ENCODE results near the gene ZNF213. TPM values are rescaled to one million over a fixed set of nuclear protein-coding genes. Genes with fewer than 3 reads are reported as not detected.
A peak's percentile ranks its signal among the peaks of the same experiment; 100 is the strongest.

Gene ZNF213
- total RNA-seq, result 1 to 10 TPM; 4.2 to 5.7 TPM
- polyA plus RNA-seq (ENCODE audit: insufficient read length in 2 of 2), result 10 to 100 TPM; 28.9 to 30.2 TPM
- long read RNA-seq, donor 1, full-length matches to known transcripts, result 4 of 21 reads
- long read RNA-seq, donor 1, partial matches to known transcripts, result 11 of 21 reads
- long read RNA-seq, donor 1, other reads (novel, unspliced or antisense), result 6 of 21 reads
- long read RNA-seq, donor 2, partial matches to known transcripts, result 0 of 1 reads
- long read RNA-seq, donor 2, other reads (novel, unspliced or antisense), result 0 of 1 reads
- long read RNA-seq, donor 3, partial matches to known transcripts, result 0 of 2 reads
- long read RNA-seq, donor 3, other reads (novel, unspliced or antisense), result 0 of 2 reads
- long read RNA-seq, donor 4, partial matches to known transcripts, result 0 of 1 reads
- long read RNA-seq, donor 4, other reads (novel, unspliced or antisense), result 0 of 1 reads

GRCh38 chr16:3134338-3135125, at the start of gene ZNF213:
ZNF213 (plus strand) TSS chr16:3135029; CDS start chr16:3137281, 2,252 bp downstream.
- Histone ChIP-seq H3K27me3 (ENCODE audit: control insufficient read depth, insufficient read depth, low read length) (no peaks in the 10 kb centered on the region), H3K9me3 (ENCODE audit: control insufficient read depth, insufficient read depth, low read length) (no peaks in the 10 kb centered on the region), H3K36me3 (ENCODE audit: control insufficient read depth, insufficient read depth, low read length) (peaks cover 52% of the 10 kb centered on the region), H3K27ac (ENCODE audit: low read depth, low read length) (peak within 1 kb of the TSS; percentile 99), H3K4me1 (ENCODE audit: control insufficient read depth, insufficient read depth, low read length) (peaks cover 18% of the 10 kb centered on the region), H3K4me3 (ENCODE audit: low read depth, low read length) (peak within 1 kb of the TSS; percentile 99)
- WGBS (ENCODE audit: insufficient coverage), result 0% methylated on average over 58 of the region's 63 CpGs
- peak; percentile 95 to 100 (median 97) for DNase-seq (ENCODE audit: low read depth in 4 of 6, low spot score in 6 of 6)

- no peak overlapping the region for H3K4me3 ChIP-seq (ENCODE audit: low read depth, low read length)
- no peaks in the 10 kb centered on the region for H3K9me3 ChIP-seq (ENCODE audit: control insufficient read depth, insufficient read depth, low read length)
- H3K27me3 ChIP-seq (ENCODE audit: control insufficient read depth, insufficient read depth, low read length), result no peaks in the 10 kb centered on the region
- no peaks in the 10 kb centered on the region for H3K36me3 ChIP-seq (ENCODE audit: control insufficient read depth, insufficient read depth, low read length)
- peaks cover 21% of the 10 kb centered on the region for H3K4me1 ChIP-seq (ENCODE audit: control insufficient read depth, insufficient read depth, low read length)
- no peak overlapping the region for H3K27ac ChIP-seq (ENCODE audit: low read depth, low read length)
- WGBS (ENCODE audit: insufficient coverage), result 95% methylated on average over 10 of the region's 17 CpGs
- no peak for DNase-seq (ENCODE audit: low read depth in 4 of 6, low spot score in 6 of 6)
Measured at GRCh38 chr16:3085868-3086595, 48.8 kb upstream of the ZNF213 start.

GRCh38 chr16:3086596-3087242, 48.1 kb upstream of the ZNF213 start:
- Histone ChIP-seq H3K9me3 (ENCODE audit: control insufficient read depth, insufficient read depth, low read length) (no peaks in the 10 kb centered on the region), H3K27me3 (ENCODE audit: control insufficient read depth, insufficient read depth, low read length) (no peaks in the 10 kb centered on the region), H3K4me1 (ENCODE audit: control insufficient read depth, insufficient read depth, low read length) (peaks cover 21% of the 10 kb centered on the region), H3K36me3 (ENCODE audit: control insufficient read depth, insufficient read depth, low read length) (no peaks in the 10 kb centered on the region), H3K27ac (ENCODE audit: low read depth, low read length) (peak overlapping the region; percentile 67), H3K4me3 (ENCODE audit: low read depth, low read length) (no peak overlapping the region)
- DNase-seq (ENCODE audit: low read depth in 4 of 6, low spot score in 6 of 6), result no peak
- 73% methylated on average over 9 of the region's 14 CpGs for WGBS (ENCODE audit: insufficient coverage)

- Histone ChIP-seq H3K4me3 (ENCODE audit: low read depth, low read length) (no peak overlapping the region), H3K27ac (ENCODE audit: low read depth, low read length) (peak overlapping the region; percentile 67)
- WGBS (ENCODE audit: insufficient coverage), result 56% methylated on average over 15 of the region's 18 CpGs
Measured at GRCh38 chr16:3087243-3088235, 47.3 kb upstream of the ZNF213 start.

GRCh38 chr16:3088450-3088849, 46.4 kb upstream of the ZNF213 start:
- WGBS (ENCODE audit: insufficient coverage), result 68% methylated on average over 4 of the region's 7 CpGs
- Histone ChIP-seq H3K9me3 (ENCODE audit: control insufficient read depth, insufficient read depth, low read length) (no peaks in the 10 kb centered on the region), H3K27ac (ENCODE audit: low read depth, low read length) (no peak overlapping the region), H3K27me3 (ENCODE audit: control insufficient read depth, insufficient read depth, low read length) (no peaks in the 10 kb centered on the region), H3K4me3 (ENCODE audit: low read depth, low read length) (no peak overlapping the region), H3K4me1 (ENCODE audit: control insufficient read depth, insufficient read depth, low read length) (peaks cover 21% of the 10 kb centered on the region), H3K36me3 (ENCODE audit: control insufficient read depth, insufficient read depth, low read length) (no peaks in the 10 kb centered on the region)
- no peak for DNase-seq (ENCODE audit: low read depth in 4 of 6, low spot score in 6 of 6)

More at GRCh38 chr16:3087243-3088235, 47.3 kb upstream of the ZNF213 start:
- Histone ChIP-seq H3K9me3 (ENCODE audit: control insufficient read depth, insufficient read depth, low read length) (no peaks in the 10 kb centered on the region), H3K36me3 (ENCODE audit: control insufficient read depth, insufficient read depth, low read length) (no peaks in the 10 kb centered on the region), H3K4me1 (ENCODE audit: control insufficient read depth, insufficient read depth, low read length) (peaks cover 21% of the 10 kb centered on the region), H3K27me3 (ENCODE audit: control insufficient read depth, insufficient read depth, low read length) (no peaks in the 10 kb centered on the region)
- DNase-seq (ENCODE audit: low read depth in 4 of 6, low spot score in 6 of 6), result no peak

GRCh38 chr16:3088925-3089716, 45.7 kb upstream of the ZNF213 start:
- H3K27me3 ChIP-seq (ENCODE audit: control insufficient read depth, insufficient read depth, low read length), result no peaks in the 10 kb centered on the region
- H3K9me3 ChIP-seq (ENCODE audit: control insufficient read depth, insufficient read depth, low read length), result no peaks in the 10 kb centered on the region
- no peak overlapping the region for H3K27ac ChIP-seq (ENCODE audit: low read depth, low read length)
- peaks cover 21% of the 10 kb centered on the region for H3K4me1 ChIP-seq (ENCODE audit: control insufficient read depth, insufficient read depth, low read length)
- H3K4me3 ChIP-seq (ENCODE audit: low read depth, low read length), result no peak overlapping the region
- 95% methylated on average over 71 of the region's 71 CpGs for WGBS (ENCODE audit: insufficient coverage)
- no peaks in the 10 kb centered on the region for H3K36me3 ChIP-seq (ENCODE audit: control insufficient read depth, insufficient read depth, low read length)
- DNase-seq (ENCODE audit: low read depth in 4 of 6, low spot score in 6 of 6), result no peak

- 95% methylated on average over 81 of the region's 81 CpGs for WGBS (ENCODE audit: insufficient coverage)
- no peak overlapping the region for H3K4me3 ChIP-seq (ENCODE audit: low read depth, low read length)
Measured at GRCh38 chr16:3089717-3090592, 44.9 kb upstream of the ZNF213 start.

More at GRCh38 chr16:3089717-3090592, 44.9 kb upstream of the ZNF213 start:
- no peaks in the 10 kb centered on the region for H3K36me3 ChIP-seq (ENCODE audit: control insufficient read depth, insufficient read depth, low read length)
- H3K9me3 ChIP-seq (ENCODE audit: control insufficient read depth, insufficient read depth, low read length), result no peaks in the 10 kb centered on the region
- peaks cover 21% of the 10 kb centered on the region for H3K4me1 ChIP-seq (ENCODE audit: control insufficient read depth, insufficient read depth, low read length)
- H3K27me3 ChIP-seq (ENCODE audit: control insufficient read depth, insufficient read depth, low read length), result no peaks in the 10 kb centered on the region
- no peak for DNase-seq (ENCODE audit: low read depth in 4 of 6, low spot score in 6 of 6)
- H3K27ac ChIP-seq (ENCODE audit: low read depth, low read length), result no peak overlapping the region
